Endothelial cell of umbilical vein (primary cell): Measurements from ENCODE around the gene C12orf42. TPM values are rescaled to one million over a fixed set of nuclear protein-coding genes. Genes with fewer than 3 reads are reported as not detected.

Experiments
- BruUV-seq: library from RNA; stranded (reverse); fragments of 400-500 nt; replicated peaks from 2 replicates; lab custom pipeline; 2021; lab: Mats Ljungman, UMichigan
- CTCF ChIA-PET: fragments of 300-600, 350-600 bp; sonication (Branson Sonifier 250); formaldehyde crosslinking; loops from one replicate; lab custom pipeline; 2021; ENCODE audit warnings: antibody characterized with exemption, inconsistent platforms; lab: Charles Lee
- POLR2A ChIA-PET: fragments of 300-600, 350-600 bp; sonication (Branson Sonifier 250); formaldehyde crosslinking; loops from one replicate; lab custom pipeline; 2021; ENCODE audit warnings: antibody characterized with exemption, inconsistent platforms; lab: Charles Lee
- DNase-seq: peaks from one replicate; pipeline ENCODE4 v3.0.0-alpha.2; 2011; ENCODE audit warnings: low read depth, low spot score
- FAIRE-seq: peaks from 2 replicates; lab custom pipeline; 2011; peaks lifted over from hg19 to GRCh38; lab: Jason Lieb, UNC
- H2AFZ ChIP-seq: 2 replicates; pipeline ENCODE4 v1.6.0; 2012; ENCODE audit warnings: low read depth, low read length, control low read depth, inconsistent platforms
- H3K27ac ChIP-seq: 2 replicates; pipeline ENCODE4 v1.5.1; 2011; ENCODE audit warnings: low read depth, mild to moderate bottlenecking, control low read depth, low read length, moderate library complexity; ENCODE audit not compliant: insufficient read depth
- H3K27me3 ChIP-seq, 2 experiments: 2 replicates each; pipeline versions ENCODE4 v1.6.0 to v1.6.1; 2011; ENCODE audit warnings: low read length in 2 of 2, mixed read lengths in 1 of 2; ENCODE audit not compliant: control insufficient read depth in 2 of 2, insufficient read depth in 2 of 2
- H3K36me3 ChIP-seq, 2 experiments: 2 replicates in 1 of 2; 3 replicates in 1 of 2; pipeline ENCODE4 v1.5.1; 2011; ENCODE audit warnings: low read length in 2 of 2, mild to moderate bottlenecking in 1 of 2, moderate library complexity in 1 of 2; ENCODE audit not compliant: control insufficient read depth in 2 of 2, insufficient read depth in 2 of 2; ENCODE audit errors: extremely low read depth in 1 of 2
- H3K4me1 ChIP-seq: 3 replicates; pipeline ENCODE4 v1.5.1; 2011; ENCODE audit warnings: mild to moderate bottlenecking, low read length; ENCODE audit not compliant: control insufficient read depth, insufficient read depth; ENCODE audit errors: extremely low read depth
- H3K4me2 ChIP-seq: 2 replicates; pipeline ENCODE4 v1.6.1; 2011; ENCODE audit warnings: low read length, control low read depth, mixed read lengths; ENCODE audit not compliant: insufficient read depth
- H3K4me3 ChIP-seq, 3 experiments: fragments of 200-600 bp in 1 of 3; sonication (generic), shearing (Covaris generic) in 1 of 3; replicated peaks in 1 of 3; 2 replicates each; pipeline ENCODE4 v1.5.1; 2011 to 2016; ENCODE audit warnings: control low read depth in 3 of 3, low read length in 3 of 3, mild to moderate bottlenecking in 2 of 3, inconsistent platforms in 1 of 3, low read depth in 1 of 3, moderate library complexity in 1 of 3; ENCODE audit not compliant: insufficient read depth in 1 of 3
- H3K79me2 ChIP-seq: 2 replicates; pipeline ENCODE4 v1.6.0; 2012; ENCODE audit warnings: low read length, inconsistent platforms; ENCODE audit not compliant: control insufficient read depth, insufficient read depth
- H3K9ac ChIP-seq: replicated peaks from 2 replicates; pipeline ENCODE3; 2011; ENCODE audit warnings: low read length, control low read depth; ENCODE audit not compliant: insufficient read depth; ENCODE audit errors: extremely low read depth
- H3K9me1 ChIP-seq: replicated peaks from 3 replicates; pipeline ENCODE4 v1.6.0; 2011; ENCODE audit warnings: mild to moderate bottlenecking, low read length; ENCODE audit not compliant: control insufficient read depth, insufficient read depth; ENCODE audit errors: extremely low read depth
- H3K9me3 ChIP-seq: replicated peaks from 2 replicates; pipeline ENCODE4 v1.5.1; 2012; ENCODE audit warnings: low read length, inconsistent platforms; ENCODE audit not compliant: control insufficient read depth, insufficient read depth
- H4K20me1 ChIP-seq: replicated peaks from 2 replicates; pipeline ENCODE3; 2011; ENCODE audit warnings: mild to moderate bottlenecking, low read length; ENCODE audit not compliant: control insufficient read depth, insufficient read depth; ENCODE audit errors: extremely low read depth
- EZH2 ChIP-seq: IDR thresholded peaks from 2 replicates; pipeline ENCODE4 v1.6.1; 2012; ENCODE audit warnings: borderline replicate concordance, low read depth, mild to moderate bottlenecking, moderate library complexity, low read length, inconsistent platforms; ENCODE audit not compliant: severe bottlenecking
- FOS ChIP-seq: IDR thresholded peaks from 2 replicates; pipeline ENCODE4 v1.6.1; 2011; ENCODE audit warnings: mild to moderate bottlenecking, low read length, moderate library complexity, borderline replicate concordance; ENCODE audit not compliant: insufficient read depth
- GATA2 ChIP-seq: IDR thresholded peaks from 2 replicates; pipeline ENCODE4 v1.7.0; 2011; ENCODE audit warnings: low read depth, mild to moderate bottlenecking, moderate library complexity, mixed read lengths, low read length; ENCODE audit not compliant: insufficient read length, insufficient read depth
- JUN ChIP-seq: IDR thresholded peaks from 2 replicates; pipeline ENCODE4 v1.6.1; 2011; ENCODE audit warnings: borderline replicate concordance, low read depth; ENCODE audit not compliant: insufficient read length, insufficient read depth
- MYC ChIP-seq: IDR thresholded peaks from one replicate; pipeline ENCODE4 v1.6.1; 2011; ENCODE audit warnings: mild to moderate bottlenecking, low read depth, low read length
- POLR2A ChIP-seq: IDR thresholded peaks from 2 replicates; pipeline ENCODE4 v1.6.1; 2012; ENCODE audit warnings: low read depth, mild to moderate bottlenecking, control low read depth, low read length
- POLR2AphosphoS5 ChIP-seq: IDR thresholded peaks from 2 replicates; pipeline ENCODE4 v1.6.1; 2012; ENCODE audit warnings: low read depth, mild to moderate bottlenecking, control low read depth, low read length, moderate library complexity; ENCODE audit not compliant: insufficient read depth
- dilution Hi-C: fragments of 300-500 bp; cut with MboI; formaldehyde crosslinking; loops from one replicate; pipeline ENCODE4 v1.15.0; 2019; ENCODE audit warnings: low sequenced_read_pairs; ENCODE audit not compliant: extremely low pct_ligation_motif_present
- intact Hi-C: fragments of 100-400 bp; cut with micrococcal nuclease; formaldehyde crosslinking; loops from one replicate; pipeline ENCODE4 v1.10.0; 2022
- polyA plus RNA-seq, 4 experiments: library from polyadenylated mRNA; depleted of rRNA in 3 of 4; stranded (reverse) in 3 of 4; unstranded in 1 of 4; fragments of >200 nt; gene quantifications; 2 replicates each; pipeline versions ENCODE4 v1.2.1 to v1.2.3, GENCODE V29; 2011 to 2012; ENCODE audit warnings: missing spikeins in 1 of 4
- total RNA-seq: library from RNA; stranded (reverse); gene quantifications from 2 replicates; pipeline ENCODE4 v1.2.3, GENCODE V29; 2021
- TF ChIP-seq, protein P1 (sequence below), 2 donors: IDR thresholded peaks; 1 replicate in 1 of 2; 2 replicates in 1 of 2; pipeline ENCODE4 v1.5.1; 2011; ENCODE audit warnings: low read length in 2 of 2, mild to moderate bottlenecking in 2 of 2, moderate library complexity in 2 of 2, control low read depth in 1 of 2, inconsistent platforms in 1 of 2, low read depth in 1 of 2; ENCODE audit not compliant: insufficient read depth in 1 of 2; ENCODE audit errors: extremely low read depth in 1 of 2
- TF ChIP-seq, protein P2 (sequence below): IDR thresholded peaks from 2 replicates; pipeline ENCODE4 v1.6.1; 2011; ENCODE audit not compliant: insufficient read depth, insufficient read length

The C12orf42 gene
- total and polyA plus RNA-seq, 2 donors (not counting 3 experiments of a cell fraction or from before 2014, with no cell fraction given): not detected

DNA sequence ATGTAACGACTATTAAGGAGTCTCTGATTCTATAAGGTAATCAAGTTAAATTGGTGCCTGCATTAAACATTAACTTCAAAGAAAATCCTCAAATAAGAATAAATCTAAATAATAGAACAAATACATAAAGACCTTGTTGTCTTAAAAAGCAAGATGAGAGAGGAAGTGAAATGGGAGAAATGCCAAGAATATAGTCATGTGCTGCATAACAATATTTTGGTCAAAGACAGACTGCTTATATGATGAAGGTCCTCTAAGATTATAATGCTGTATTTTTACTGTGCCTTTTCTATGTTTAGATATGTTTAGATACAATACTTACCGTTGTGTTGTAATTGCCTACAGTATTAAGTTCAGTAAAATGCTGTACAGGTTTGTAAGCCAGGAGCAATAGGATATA, 213.6 kb downstream of the C12orf42 start:
- no peak for DNase-seq
- TF ChIP-seq, protein P1, sequence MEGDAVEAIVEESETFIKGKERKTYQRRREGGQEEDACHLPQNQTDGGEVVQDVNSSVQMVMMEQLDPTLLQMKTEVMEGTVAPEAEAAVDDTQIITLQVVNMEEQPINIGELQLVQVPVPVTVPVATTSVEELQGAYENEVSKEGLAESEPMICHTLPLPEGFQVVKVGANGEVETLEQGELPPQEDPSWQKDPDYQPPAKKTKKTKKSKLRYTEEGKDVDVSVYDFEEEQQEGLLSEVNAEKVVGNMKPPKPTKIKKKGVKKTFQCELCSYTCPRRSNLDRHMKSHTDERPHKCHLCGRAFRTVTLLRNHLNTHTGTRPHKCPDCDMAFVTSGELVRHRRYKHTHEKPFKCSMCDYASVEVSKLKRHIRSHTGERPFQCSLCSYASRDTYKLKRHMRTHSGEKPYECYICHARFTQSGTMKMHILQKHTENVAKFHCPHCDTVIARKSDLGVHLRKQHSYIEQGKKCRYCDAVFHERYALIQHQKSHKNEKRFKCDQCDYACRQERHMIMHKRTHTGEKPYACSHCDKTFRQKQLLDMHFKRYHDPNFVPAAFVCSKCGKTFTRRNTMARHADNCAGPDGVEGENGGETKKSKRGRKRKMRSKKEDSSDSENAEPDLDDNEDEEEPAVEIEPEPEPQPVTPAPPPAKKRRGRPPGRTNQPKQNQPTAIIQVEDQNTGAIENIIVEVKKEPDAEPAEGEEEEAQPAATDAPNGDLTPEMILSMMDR (IDR thresholded peaks at IDR 0.05; ENCODE audit: extremely low read depth in 1 of 2, insufficient read depth in 1 of 2, low read depth in 1 of 2, low read length in 2 of 2): no peak
- TF ChIP-seq, protein P2, sequence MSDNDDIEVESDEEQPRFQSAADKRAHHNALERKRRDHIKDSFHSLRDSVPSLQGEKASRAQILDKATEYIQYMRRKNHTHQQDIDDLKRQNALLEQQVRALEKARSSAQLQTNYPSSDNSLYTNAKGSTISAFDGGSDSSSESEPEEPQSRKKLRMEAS: no peak
- TF ChIP-seq POLR2A: no peak
- TF ChIP-seq POLR2AphosphoS5: no peak
- TF ChIP-seq MYC: no peak
- no peak for TF ChIP-seq EZH2
- no peak for TF ChIP-seq GATA2
- TF ChIP-seq FOS: no peak
- TF ChIP-seq JUN: no peak
- Histone ChIP-seq H3K27ac (no peak overlapping the region), H4K20me1 (no peaks in the 10 kb centered on the region), H3K4me1 (no peaks in the 10 kb centered on the region), H3K36me3 (no peaks in the 10 kb centered on the region), H3K4me3 (no peak overlapping the region), H3K9ac (no peak overlapping the region), H3K27me3 (no peaks in the 10 kb centered on the region), H3K9me3 (no peaks in the 10 kb centered on the region), H3K9me1 (no peaks in the 10 kb centered on the region), H3K79me2 (no peaks in the 10 kb centered on the region), H2AFZ (no peak overlapping the region), H3K4me2 (no peak overlapping the region)
- ChIA-PET POLR2A (no interaction called here), CTCF (no interaction called here)
- dilution Hi-C loops: no loop called here
- intact Hi-C loops: no loop called here
- no TSS peak for BruUV-seq
- no peak for FAIRE-seq
